ENCODE results near the gene GPR87.

DNA sequence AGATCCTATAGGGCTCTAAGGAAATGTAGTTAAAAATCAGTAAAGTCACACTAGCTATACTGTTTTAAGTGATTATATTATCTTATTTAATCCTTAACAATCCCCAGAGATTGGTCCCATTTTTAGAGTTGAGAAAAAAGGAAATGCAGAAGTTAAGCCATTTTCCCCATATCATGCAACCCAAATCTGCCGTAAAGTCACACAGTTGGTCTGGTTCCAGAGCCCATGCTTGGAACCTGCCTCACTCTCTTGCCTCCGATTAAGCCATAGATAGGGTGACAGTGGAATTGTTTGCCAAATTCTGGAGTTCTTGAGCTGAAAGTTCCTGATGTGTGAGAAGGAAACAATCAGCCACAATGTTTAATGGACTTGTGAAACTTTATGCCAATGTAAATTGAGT, 15.1 kb upstream of the GPR87 start:
- TF ChIP-seq EZH2 (IDR thresholded peaks at IDR 0.05) (no peak), POLR2AphosphoS5 (IDR thresholded peaks at IDR 0.05; ENCODE audit: borderline replicate concordance, low read depth, low read length) (no peak)
